HG02943 (cell line): ENCODE measurements around the gene AR.

Source experiments
- ATAC-seq: cut with Tn5 transposase; IDR thresholded peaks from one replicate; pipeline ENCODE4 v1.9.1; 2021; ENCODE audit warnings: mild to moderate bottlenecking, low read depth, moderate library complexity; ENCODE audit not compliant: unreplicated experiment

AR gene, protein sequence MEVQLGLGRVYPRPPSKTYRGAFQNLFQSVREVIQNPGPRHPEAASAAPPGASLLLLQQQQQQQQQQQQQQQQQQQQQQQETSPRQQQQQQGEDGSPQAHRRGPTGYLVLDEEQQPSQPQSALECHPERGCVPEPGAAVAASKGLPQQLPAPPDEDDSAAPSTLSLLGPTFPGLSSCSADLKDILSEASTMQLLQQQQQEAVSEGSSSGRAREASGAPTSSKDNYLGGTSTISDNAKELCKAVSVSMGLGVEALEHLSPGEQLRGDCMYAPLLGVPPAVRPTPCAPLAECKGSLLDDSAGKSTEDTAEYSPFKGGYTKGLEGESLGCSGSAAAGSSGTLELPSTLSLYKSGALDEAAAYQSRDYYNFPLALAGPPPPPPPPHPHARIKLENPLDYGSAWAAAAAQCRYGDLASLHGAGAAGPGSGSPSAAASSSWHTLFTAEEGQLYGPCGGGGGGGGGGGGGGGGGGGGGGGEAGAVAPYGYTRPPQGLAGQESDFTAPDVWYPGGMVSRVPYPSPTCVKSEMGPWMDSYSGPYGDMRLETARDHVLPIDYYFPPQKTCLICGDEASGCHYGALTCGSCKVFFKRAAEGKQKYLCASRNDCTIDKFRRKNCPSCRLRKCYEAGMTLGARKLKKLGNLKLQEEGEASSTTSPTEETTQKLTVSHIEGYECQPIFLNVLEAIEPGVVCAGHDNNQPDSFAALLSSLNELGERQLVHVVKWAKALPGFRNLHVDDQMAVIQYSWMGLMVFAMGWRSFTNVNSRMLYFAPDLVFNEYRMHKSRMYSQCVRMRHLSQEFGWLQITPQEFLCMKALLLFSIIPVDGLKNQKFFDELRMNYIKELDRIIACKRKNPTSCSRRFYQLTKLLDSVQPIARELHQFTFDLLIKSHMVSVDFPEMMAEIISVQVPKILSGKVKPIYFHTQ

DNA sequence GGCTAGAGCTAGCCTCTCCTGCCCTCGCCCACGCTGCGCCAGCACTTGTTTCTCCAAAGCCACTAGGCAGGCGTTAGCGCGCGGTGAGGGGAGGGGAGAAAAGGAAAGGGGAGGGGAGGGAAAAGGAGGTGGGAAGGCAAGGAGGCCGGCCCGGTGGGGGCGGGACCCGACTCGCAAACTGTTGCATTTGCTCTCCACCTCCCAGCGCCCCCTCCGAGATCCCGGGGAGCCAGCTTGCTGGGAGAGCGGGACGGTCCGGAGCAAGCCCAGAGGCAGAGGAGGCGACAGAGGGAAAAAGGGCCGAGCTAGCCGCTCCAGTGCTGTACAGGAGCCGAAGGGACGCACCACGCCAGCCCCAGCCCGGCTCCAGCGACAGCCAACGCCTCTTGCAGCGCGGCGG, at the start of gene AR:
TSS of gene AR (plus strand) at position 204 of the 400 bp plus-strand sequence. CDS start 1,126 bp downstream, outside the sequence.
- no peak for ATAC-seq

DNA sequence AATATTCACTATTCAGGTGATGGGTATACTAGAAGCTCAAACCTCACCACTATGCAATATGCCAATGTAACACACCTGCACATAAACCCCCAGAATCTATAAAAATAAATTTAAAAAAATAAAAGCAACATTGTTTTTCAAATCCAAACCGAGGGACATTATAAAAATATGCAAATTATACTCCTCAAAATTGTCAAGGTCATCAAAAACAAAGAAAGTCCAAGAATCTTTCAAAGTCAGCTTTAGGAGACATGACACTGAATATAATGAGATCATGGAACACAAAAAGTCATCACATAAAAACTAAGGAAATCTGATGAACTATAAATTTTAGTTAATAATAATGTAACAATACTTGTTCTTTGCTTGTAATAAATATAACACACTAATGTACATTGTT, 43.2 kb upstream of the AR start:
- no peak for ATAC-seq

GRCh38 chrX:67503004-67503403, 40.8 kb upstream of the AR start:
- no peak for ATAC-seq

DNA sequence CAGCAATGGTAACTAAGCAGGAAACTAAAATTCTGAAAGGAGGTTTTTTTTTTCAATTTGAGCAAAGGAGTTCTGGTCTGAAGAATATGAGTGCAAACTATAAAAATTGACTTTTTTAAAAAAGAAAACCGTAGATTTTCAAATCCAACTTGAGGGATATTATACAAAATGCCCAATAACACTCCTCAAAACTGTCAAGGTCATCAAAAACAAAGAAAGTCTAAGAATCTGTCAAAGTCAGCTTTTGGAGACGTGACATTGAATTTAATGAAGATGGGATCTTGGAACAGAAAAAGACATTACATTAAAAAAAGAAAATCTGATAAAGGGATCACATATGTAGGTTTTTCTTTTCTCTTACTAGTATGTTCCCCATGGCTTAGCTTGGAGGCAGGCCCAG, 40.4 kb upstream of the AR start:
- no peak for ATAC-seq

DNA sequence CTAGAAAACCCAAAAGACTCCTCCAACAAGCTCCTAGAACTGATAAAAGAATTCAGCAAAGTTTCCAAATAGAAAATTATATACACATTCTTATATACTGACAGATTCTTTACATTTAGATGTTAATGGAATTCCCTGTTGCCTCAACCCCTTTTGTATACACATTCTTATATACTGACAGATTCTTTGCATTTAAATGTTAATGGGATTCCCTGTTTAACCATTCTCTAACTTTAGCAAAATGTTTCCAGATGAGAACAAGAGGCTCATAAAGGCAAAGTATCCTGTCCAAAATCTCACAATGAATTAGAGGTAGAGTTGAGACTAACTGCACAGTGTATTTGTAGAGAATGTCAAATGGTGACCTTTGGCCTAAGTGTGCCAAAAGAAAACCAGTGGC, 23.1 kb upstream of the AR start:
- ATAC-seq = no peak

GRCh38 chrX:67523002-67523681, 20.7 kb upstream of the AR start:
- ATAC-seq = no peak

DNA sequence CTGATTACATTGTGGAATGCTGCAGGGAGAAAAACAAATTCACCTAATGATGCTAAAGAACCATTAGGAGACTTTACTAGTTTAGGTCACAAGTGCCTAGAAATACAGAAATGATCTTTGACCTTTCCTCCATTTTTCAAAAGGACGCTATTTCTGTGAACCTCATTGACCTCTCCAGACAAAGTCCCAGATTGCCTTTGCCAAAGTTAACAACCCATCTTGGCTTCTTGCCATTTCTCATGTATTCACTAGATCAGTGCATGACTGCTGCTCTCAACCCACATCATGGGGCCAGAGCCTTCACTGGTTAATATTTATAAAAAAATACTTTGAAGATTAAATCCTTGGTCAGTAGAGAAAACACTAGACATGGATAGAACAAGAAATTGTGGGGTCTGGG, 19.9 kb upstream of the AR start:
- ATAC-seq = no peak

- no peak for ATAC-seq
These were observed 19.4 kb upstream of the AR start for GRCh38 chrX:67524428-67524827.

DNA sequence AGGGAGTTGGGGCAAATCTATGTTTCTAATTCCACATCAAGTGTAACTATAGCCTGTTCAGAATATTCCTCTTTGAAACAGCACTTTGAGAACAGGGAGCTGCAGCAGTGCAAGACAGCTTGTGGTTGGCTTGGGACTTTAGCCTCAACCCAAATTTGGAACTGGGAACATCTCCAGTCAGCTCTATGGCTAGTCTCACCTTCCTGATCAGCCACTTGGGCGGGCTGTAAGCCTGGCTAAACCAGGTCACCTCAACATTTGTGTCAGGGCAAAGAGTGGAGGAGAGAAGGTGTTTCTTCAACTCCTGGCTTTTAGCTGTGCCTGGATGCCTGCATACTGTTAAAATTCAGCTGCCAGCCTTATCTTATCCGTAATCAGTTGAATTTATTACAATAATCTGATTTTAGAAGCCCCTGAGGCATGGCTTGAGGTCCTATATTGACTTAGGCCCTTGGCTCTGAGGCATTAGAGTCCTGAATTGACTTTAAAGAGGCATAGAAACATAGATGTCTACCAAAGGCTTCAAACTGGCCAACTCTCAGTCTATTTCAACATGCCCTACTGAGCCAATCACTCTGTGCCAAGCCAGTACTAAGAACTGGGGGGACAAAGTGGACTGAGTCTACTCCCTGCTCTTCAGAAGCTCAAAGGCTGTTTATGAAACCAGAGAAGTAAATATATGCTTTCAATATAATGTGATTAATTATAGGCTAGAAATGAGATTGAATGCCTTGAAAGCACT, 18.7 kb upstream of the AR start:
- no peak for ATAC-seq

GRCh38 chrX:67536564-67536963, 7.3 kb upstream of the AR start:
- no peak for ATAC-seq

DNA sequence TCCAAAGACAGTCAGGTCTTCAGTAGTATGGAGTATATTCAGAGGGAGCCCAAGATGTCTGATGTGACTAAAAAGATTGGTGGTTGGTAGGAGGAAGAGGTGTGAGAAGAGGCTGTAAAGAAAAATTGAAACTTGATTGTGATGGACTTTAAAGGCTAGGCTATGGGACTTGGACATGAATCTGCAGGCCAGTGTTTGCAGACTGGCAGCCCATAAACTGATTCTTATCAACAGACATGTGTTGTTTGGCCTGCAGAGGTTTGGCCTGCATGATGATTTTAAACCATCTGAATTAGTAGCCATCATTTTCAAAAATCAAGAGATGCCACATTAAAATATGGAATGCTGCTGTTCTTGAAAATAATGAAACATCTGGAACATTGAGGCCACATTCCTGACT, 5.4 kb upstream of the AR start:
- no peak for ATAC-seq

GRCh38 chrX:67544281-67545035, 637 bp downstream of the AR start:
- no peak for ATAC-seq

DNA sequence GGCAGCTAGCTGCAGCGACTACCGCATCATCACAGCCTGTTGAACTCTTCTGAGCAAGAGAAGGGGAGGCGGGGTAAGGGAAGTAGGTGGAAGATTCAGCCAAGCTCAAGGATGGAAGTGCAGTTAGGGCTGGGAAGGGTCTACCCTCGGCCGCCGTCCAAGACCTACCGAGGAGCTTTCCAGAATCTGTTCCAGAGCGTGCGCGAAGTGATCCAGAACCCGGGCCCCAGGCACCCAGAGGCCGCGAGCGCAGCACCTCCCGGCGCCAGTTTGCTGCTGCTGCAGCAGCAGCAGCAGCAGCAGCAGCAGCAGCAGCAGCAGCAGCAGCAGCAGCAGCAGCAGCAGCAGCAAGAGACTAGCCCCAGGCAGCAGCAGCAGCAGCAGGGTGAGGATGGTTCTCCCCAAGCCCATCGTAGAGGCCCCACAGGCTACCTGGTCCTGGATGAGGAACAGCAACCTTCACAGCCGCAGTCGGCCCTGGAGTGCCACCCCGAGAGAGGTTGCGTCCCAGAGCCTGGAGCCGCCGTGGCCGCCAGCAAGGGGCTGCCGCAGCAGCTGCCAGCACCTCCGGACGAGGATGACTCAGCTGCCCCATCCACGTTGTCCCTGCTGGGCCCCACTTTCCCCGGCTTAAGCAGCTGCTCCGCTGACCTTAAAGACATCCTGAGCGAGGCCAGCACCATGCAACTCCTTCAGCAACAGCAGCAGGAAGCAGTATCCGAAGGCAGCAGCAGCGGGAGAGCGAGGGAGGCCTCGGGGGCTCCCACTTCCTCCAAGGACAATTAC, 1.4 kb downstream of the AR start:
- ATAC-seq = no peak

GRCh38 chrX:67545893-67546495, 2.2 kb downstream of the AR start:
- no peak for ATAC-seq

GRCh38 chrX:67546496-67547423, 2.9 kb downstream of the AR start:
- ATAC-seq = no peak

DNA sequence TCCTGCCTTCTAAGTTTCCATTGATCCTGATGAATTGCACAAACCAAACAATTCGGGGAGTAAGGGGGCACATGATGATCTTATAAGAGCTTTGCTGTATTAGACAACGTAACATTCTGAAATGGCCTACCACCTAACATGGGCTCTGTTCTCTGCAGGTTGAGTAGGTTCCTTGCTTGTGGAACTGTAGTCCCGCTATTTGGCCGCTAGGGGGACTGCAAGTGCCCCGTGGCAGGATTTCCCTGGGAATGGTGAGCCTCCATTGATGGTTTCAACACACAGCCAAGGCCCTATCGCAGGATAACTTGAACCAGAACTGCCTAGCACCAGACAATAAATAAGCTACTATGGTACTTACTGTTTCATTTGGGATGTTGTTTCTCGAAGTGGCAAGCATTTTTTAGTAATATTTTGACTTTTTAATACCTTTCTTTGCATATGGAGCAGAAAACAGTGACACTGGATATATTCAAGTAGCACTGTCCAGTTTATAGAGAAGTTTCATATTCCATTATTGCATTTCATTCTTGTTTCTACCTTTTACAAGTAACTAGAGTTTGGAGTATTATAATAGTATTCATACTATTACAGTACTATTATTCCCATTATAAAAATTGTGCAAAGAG, 11.9 kb downstream of the AR start:
- ATAC-seq = peak; percentile 59

DNA sequence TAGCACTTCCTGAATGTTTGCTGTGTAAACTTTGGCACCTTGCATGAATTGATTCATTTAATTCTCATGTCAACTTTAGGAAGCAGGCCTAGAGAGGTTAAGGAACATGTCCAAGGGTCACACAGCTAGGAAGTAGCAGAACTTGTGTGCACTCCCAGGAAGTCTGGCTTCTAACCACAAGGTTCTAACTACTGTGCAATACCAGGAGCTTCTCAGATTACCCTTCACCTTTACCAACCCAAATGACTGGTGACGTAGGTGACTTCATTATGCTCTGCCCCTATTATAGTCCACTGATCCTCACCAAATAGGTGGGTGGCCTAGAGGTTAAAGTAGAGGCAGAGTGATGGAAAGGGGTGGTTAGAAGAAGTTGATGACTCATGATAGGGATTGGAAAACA, 14.4 kb downstream of the AR start:
- ATAC-seq = no peak
